Measurements from ENCODE around the gene MTCH1.

GRCh38 chr6:36936824-36937223 is 49.2 kb downstream of the MTCH1 start:
- no peak for TF ChIP-seq CBX2 (IDR thresholded peaks at IDR 0.05; ENCODE audit: borderline replicate concordance, low read depth)
- no peak for TF ChIP-seq CEBPB (IDR thresholded peaks at IDR 0.05)
- TF ChIP-seq MYC (IDR thresholded peaks at IDR 0.05; ENCODE audit: borderline replicate concordance, low read length), result no peak
- TF ChIP-seq, protein P1, sequence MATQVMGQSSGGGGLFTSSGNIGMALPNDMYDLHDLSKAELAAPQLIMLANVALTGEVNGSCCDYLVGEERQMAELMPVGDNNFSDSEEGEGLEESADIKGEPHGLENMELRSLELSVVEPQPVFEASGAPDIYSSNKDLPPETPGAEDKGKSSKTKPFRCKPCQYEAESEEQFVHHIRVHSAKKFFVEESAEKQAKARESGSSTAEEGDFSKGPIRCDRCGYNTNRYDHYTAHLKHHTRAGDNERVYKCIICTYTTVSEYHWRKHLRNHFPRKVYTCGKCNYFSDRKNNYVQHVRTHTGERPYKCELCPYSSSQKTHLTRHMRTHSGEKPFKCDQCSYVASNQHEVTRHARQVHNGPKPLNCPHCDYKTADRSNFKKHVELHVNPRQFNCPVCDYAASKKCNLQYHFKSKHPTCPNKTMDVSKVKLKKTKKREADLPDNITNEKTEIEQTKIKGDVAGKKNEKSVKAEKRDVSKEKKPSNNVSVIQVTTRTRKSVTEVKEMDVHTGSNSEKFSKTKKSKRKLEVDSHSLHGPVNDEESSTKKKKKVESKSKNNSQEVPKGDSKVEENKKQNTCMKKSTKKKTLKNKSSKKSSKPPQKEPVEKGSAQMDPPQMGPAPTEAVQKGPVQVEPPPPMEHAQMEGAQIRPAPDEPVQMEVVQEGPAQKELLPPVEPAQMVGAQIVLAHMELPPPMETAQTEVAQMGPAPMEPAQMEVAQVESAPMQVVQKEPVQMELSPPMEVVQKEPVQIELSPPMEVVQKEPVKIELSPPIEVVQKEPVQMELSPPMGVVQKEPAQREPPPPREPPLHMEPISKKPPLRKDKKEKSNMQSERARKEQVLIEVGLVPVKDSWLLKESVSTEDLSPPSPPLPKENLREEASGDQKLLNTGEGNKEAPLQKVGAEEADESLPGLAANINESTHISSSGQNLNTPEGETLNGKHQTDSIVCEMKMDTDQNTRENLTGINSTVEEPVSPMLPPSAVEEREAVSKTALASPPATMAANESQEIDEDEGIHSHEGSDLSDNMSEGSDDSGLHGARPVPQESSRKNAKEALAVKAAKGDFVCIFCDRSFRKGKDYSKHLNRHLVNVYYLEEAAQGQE (IDR thresholded peaks at IDR 0.05), result no peak
- no peak for TF ChIP-seq EP300 (IDR thresholded peaks at IDR 0.05)
- no peak for TF ChIP-seq POLR2A (IDR thresholded peaks at IDR 0.05; ENCODE audit: low read length)
- no peak for TF ChIP-seq CTCF (IDR thresholded peaks at IDR 0.05)
- no peak for TF ChIP-seq JUNB (IDR thresholded peaks at IDR 0.05)
- TF ChIP-seq MAZ (IDR thresholded peaks at IDR 0.05; ENCODE audit: borderline replicate concordance, low read depth, low read length), result no peak
- TF ChIP-seq JUN (IDR thresholded peaks at IDR 0.05), result no peak
- TF ChIP-seq, protein P2, sequence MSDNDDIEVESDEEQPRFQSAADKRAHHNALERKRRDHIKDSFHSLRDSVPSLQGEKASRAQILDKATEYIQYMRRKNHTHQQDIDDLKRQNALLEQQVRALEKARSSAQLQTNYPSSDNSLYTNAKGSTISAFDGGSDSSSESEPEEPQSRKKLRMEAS (IDR thresholded peaks at IDR 0.05), result no peak
- TF ChIP-seq E2F6 (IDR thresholded peaks at IDR 0.05; ENCODE audit: borderline replicate concordance, low read depth), result no peak

Measured in A549 (cell line).